ENCODE data around the gene DPYSL5. TPM values are rescaled to one million over a fixed set of nuclear protein-coding genes. Genes with fewer than 3 reads are reported as not detected.
"Not testable (repeated sequence)": the region's sequence is repeated elsewhere in the genome, so short reads cannot be mapped to it uniquely, and the experiment has no call there.

DPYSL5 gene
- total RNA-seq, 1 donor from 2014 or later, result not detected

DNA sequence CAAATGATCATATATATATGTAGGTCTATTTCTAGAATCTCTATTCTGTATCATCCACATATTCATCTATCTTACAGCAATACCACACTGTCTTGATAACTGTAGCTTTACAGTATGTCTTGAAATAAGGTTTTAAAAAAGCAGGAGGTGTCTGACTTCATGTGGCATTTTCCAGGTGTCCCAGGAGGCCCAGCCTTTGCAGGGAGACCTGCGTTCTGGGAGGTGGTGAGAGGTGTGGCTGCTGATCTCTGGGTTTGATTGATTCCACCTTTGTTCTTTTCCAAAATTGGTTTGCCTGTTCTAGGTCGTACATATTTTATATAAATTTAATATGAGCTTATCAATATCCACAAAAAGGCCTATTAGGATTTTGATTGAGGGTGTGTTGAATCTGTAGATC lies 26.6 kb downstream of the DPYSL5 start:
- no peak for DNase-seq (ENCODE audit: low read depth in 2 of 2)

DNA sequence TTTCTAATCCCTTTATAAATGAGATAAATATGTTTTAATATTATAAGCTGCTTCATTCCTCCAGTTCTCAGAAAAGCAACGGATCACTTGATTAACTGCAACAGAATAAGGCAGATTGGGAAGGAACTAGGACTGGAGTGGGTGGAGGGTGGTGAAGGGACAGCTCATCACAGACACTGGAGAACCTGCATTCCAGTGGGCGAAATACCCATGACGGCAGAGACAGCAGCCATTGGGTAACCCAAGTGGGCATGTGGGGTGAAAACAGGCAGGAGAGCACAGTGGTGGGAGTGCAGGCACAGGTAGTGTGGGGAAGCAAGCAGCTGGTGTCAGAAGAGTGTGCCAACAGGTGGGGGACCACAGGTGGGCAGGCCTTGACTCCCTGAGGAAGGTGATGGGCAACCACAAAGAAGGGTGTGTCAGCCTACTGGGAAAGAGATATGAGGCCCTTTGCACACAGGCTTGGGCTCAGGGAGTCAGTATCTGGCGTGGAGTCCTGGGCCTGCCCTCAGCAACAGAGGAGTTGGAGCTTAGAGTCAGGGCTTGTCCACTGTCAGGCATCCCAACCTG lies 27.2 kb downstream of the DPYSL5 start:
- DNase-seq (ENCODE audit: low read depth in 2 of 2), result no peak

DNA sequence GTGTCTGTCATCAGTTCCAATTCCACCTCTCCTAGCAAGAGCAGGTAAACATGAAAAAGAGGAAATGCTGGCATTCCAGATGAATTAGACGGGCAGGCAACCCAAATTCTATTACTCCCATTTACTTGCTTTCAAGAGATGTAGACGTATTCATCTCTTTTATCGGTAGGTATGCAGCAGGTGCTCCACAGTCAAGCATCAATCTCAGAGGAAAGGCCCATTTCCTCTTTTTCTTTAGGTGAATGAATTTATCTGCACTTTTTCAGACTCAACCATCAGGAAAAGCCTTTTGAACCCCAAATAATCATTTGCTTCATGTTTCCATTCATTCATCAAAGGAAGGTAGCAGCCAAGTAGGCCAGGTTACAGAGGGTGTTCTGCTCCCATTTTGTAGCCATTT lies 27.9 kb downstream of the DPYSL5 start:
- no peak for DNase-seq (ENCODE audit: low read depth in 2 of 2)

DNA sequence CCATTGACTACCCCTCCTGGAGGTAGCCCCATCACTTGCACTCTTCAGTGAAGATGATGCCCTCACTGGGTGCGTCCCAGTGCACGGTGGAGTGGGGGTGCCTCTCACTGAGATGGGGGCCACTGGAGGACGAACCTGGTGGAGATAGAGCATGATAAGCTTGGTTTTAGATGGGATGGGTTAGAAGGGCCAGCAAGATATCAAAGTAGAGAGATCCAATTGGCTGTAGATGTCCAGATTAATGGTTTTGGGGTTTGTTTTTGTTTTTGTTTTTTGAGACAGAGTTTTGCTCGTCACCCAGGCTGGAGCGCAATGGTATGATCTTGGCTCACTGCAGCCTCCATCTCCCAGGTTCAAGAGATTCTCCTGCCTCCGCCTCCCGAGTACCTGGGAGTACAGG lies 28.3 kb downstream of the DPYSL5 start:
- DNase-seq (ENCODE audit: low read depth in 2 of 2), result no peak

DNA sequence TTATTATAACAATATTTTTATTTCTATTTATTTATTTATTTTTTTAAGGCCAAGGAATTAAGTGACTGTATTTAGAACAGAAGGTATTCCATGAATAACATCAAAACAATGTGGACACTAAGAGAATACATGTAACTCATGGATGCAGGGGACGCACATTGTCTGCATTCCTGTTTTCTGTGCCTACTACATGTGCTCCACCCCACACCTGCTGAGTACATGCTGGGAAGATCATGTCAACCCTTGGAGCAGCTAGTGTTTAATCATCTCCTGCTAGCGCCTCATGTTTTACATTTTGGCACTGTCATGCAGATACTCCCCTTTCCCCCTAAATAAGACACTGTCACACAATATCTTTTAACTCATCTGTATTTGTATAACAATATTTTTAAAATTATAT lies 29.3 kb downstream of the DPYSL5 start:
- no peak for DNase-seq (ENCODE audit: low read depth in 2 of 2)

DNA sequence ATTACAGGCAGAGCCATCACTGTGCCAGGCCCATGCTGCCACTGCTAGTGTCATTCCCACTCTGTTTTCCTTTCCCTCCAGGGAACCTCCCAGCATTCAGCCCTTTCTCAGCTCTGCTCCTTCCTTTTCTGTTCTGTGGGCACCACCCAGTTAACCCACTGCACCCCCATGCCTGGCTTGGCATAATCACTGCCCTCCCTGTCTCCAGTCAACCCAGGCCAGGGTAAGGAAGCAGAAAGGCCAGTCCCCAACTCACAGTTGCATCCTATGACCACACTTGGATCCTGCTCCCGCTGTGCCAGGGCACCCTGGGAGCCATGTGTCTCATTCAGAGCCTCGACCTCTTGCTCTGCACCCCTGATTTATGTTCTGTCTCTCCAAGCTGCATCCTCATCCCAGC lies 32.2 kb downstream of the DPYSL5 start:
- DNase-seq (ENCODE audit: low read depth in 2 of 2), result no peak

DNA sequence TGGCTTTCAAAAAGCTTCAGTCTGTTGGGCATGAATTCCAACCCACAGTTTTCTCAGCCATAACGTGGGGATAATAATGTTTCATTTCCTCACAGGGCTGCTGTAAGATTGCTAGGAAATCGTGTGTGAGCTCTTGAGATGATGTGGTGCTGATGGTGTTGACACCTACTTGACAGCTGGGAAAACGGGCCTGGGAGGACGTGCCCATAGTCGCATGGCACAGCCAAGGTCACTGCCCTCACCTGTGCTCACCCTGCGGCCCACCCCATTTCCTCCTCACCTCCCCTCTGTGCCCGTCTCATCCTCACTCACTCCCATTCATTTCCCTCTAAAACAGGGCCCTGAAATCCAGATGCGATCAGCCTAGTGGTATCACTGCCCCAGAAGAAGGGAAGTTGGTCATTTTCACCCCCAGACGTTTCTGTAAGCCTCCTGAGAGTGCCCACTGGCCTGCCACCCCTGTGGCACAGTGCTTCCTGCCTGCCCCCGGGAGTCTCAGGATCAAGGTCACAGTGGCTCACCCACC lies 33.0 kb downstream of the DPYSL5 start:
- no peak for DNase-seq (ENCODE audit: low read depth in 2 of 2)

DNA sequence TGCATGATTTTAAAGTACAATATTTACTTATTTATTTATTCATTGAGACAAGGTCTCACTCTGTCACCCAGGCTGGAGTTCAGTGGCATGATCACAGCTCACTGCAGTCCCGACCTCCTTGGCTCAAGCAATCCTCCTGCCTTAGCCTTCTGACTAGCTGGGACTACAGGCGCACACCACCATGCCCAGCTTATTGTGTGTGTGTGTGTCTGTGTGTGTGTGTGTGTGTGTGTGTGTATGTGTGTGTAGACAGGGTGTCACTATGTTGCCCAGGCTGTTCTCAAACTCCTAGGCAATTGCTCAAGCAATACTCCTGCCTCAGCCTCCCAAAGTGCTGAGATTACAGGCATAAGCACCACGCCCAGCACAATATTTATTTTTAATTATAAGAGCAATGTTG lies 34.3 kb downstream of the DPYSL5 start:
- DNase-seq (ENCODE audit: low read depth in 2 of 2), result not testable (repeated sequence)

DNA sequence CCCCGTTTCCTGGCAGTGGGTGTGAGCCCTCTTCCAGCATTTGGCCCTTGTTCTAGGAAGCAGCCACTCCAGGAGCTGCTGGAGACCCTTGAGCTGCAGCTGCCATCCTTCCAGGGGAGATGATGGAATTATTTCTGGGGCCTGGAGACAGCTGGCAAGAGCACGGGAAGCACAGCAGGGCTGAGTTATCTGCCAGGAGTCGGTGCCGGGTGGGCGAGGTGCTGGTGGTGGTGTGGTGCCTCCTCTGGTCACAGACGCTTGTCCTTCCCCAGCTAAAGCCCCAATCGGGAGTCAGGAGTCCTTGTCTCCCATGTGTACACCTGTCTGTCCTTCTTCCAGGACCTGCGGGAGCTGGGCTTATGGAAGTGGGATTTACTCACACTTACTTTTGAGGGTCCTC lies 36.0 kb downstream of the DPYSL5 start:
- DNase-seq (ENCODE audit: low read depth in 2 of 2), result no peak

DNA sequence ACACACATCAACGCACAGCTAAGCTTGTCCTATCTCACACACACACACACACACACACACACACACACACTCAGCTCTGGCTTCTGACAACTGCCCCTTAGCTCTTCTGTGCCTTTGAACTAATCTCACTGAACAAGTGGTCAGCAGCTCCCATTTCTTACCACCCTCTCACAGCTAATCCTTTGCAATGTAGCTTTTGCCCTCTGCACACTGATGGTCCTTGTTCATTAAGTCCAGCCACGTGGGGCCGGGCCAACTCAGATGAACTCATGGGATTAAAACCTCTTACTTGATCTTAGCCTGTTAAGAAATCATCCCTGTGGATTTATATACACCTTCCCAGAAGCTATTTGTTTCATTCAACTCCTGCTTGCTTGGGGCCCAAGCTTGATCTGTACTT lies 36.6 kb downstream of the DPYSL5 start:
- DNase-seq (ENCODE audit: low read depth in 2 of 2), result no peak

DNA sequence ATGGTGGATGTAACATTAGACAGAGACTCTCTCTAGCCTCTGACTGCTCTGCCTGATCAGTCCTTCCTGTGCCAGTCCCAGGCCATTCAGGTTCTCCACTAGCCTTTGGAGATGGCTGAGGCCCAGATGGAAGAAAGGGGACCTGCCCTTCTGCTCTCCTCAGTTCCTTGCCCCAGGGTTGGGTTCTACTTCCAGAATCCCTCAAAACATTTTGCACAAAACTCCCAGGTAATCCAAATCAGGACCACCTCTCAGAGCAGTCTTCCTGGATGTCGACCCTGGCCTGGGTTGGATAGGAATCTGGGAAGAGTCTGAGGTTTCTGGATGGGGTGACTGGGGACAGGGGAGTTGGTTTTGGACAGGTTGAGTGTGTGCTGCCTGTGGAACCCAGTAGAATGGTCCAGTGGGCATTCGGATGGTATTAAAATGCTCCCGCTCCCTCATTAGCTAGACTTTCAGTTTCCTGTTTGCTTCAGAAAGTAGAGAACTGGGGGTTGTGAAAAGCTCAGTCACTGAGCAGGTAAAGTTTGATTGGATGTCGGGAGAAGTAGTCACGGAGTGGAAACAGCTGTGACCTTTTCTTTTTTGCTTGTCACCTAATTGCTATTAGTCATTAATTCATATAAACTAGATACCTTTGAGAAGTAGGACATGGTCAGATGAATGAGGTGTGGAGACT lies 37.9 kb downstream of the DPYSL5 start:
- no peak for DNase-seq (ENCODE audit: low read depth in 2 of 2)

DNA sequence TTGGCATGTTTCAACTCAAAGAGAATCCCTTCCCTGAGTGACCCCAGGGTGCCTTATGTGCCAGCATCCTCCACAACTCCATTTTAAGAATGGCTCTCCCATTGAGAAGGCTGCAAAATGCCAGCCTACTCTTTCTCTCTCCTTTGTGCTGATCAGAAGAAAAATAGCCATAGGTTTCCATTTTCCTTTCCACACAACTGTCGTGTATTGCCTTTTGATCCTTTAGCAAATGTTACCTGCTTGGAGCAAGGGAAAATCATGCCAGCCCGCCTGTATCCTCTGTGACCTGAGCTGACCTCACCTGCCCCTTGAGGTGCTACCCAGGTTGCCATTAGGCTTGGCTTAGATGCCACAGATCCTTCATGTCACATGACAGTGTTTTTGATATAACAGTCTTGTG lies 38.8 kb downstream of the DPYSL5 start:
- DNase-seq (ENCODE audit: low read depth in 2 of 2), result no peak

DNA sequence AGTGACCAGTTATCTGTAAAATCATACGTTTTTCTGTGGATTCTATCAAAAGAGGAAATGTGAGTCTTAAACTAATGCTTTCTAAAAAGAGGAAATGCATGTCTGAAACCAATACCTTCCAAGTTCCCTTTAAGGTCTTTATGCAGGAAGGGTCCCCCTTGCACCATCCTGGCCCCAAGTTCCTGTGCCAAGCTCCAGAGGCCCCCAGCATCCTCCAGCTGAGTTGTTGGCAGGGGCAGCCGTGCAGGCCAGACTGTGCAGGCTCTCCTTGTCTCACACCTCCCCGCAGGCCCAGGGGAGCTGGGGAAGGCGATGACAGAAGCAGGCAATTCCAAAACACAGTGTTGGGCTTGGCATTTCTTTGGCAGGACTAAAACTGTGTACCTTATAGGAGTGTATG lies 39.2 kb downstream of the DPYSL5 start:
- no peak for DNase-seq (ENCODE audit: low read depth in 2 of 2)

DNA sequence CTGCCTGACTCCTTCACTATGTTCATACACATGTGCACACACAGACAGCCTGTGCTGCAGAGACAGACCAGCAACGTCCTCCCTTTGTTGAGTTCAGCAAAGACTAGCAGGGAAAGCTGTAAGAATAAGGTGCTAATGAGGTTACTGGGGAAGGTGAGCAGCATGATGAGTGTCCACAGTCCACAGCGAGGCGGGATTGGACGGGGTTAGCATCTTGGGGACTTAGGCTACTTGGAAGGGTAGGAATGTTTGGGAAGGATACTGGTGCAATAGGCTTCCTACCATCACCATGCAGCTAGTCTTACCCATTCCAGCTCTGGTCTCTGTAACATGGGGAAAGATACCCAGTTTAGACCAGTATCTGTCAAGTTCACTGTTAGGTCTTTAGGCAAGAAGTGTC lies 41.9 kb downstream of the DPYSL5 start:
- no peak for DNase-seq (ENCODE audit: low read depth in 2 of 2)

DNA sequence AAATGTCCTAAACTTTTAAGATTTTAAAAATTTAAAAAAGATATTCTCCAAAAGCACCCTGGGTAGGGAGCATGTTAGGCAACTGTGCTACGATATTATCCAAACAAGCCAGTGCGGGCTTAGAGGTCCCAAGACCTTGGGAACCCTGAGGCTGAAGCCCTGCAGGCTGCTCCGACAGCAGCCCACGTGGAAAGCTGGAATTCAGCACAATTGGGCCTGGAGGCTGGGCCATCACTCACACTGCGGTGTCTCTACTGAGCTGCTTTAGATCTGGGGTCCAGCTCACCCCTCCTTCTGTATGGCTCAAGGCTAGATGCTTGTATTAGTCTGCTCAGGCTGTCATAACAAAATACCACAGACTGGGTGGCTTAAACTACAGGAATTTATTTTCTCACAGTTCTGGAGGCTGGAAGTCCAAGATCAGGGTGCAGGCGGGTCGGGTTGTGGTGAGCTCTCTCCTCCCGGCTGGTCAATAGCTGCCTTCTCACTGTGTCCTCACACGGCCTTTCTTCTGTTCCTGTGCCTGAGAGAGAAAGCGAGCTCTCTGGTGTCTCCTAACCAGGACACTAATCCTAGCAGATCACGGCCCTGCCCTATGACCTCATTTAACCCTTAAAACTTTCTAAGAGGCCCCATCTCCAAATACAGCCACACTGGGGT lies 42.5 kb downstream of the DPYSL5 start:
- no peak for DNase-seq (ENCODE audit: low read depth in 2 of 2)

DNA sequence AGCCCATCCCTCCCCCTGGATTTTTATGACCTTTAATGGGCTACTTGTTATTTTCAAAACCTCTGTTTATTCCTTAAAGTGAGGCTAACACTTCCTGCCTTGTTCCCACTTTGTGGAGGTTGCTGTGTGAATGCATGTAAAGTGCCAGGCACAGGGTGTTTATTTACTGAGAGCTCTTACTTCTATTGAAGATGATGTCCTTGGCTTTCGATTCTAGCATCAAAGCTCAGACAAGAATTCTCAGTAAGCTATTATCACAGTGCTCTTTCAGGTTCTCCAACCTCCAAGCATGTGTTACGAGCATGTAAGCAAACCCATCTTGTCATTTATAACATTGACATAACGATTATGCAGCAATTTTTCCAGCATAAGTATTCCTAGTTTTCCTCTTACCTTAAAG lies 44.2 kb downstream of the DPYSL5 start:
- no peak for DNase-seq (ENCODE audit: low read depth in 2 of 2)

DNA sequence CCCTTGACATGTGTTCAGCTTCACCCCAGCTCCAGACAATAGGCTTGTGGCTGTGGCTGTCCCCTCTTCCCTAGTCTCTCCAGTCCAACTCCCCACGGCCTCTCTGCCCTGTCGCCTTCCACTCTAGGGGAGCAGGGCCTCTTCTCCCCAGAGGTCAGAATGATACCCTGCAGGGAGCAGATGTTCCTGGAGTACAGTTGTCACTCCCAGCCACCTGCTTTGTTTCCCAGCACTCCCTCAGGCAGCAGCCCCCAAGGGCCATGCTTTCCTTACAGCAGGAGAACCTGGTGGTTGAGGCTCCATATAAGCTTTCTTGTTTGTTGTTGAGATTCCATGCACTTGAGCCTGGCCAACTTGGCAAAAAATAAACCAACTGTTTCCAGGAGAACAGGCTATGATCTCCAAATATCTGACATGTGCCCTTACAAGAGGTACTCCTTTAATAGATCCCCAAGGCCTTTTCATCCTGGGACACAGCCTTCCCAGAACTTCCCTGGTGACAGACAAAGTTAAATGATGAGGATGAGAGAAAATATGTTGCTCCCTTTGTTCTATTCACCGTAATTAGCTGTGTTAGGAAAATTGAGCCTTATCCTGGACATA lies 45.1 kb downstream of the DPYSL5 start:
- DNase-seq (ENCODE audit: low read depth in 2 of 2), result no peak

DNA sequence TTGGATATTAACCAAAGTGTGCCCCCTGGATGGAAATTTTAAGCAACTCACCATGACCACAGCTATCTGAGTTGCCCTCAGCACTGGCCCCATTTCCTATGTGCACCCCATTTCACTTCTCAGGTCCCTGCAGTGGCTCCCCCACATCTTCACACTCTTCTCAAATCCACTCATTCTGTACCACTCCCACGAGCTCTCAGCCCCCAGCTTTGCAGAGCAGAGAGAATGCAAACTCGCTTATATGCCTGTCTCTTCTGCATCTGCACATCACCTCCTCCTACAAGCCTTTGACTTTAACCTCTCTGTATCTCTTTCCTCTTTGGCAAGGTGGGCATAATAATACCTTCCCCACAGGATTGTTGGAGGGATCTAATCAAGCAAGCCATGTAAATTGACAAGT lies 46.2 kb downstream of the DPYSL5 start:
- DNase-seq (ENCODE audit: low read depth in 2 of 2), result no peak

DNA sequence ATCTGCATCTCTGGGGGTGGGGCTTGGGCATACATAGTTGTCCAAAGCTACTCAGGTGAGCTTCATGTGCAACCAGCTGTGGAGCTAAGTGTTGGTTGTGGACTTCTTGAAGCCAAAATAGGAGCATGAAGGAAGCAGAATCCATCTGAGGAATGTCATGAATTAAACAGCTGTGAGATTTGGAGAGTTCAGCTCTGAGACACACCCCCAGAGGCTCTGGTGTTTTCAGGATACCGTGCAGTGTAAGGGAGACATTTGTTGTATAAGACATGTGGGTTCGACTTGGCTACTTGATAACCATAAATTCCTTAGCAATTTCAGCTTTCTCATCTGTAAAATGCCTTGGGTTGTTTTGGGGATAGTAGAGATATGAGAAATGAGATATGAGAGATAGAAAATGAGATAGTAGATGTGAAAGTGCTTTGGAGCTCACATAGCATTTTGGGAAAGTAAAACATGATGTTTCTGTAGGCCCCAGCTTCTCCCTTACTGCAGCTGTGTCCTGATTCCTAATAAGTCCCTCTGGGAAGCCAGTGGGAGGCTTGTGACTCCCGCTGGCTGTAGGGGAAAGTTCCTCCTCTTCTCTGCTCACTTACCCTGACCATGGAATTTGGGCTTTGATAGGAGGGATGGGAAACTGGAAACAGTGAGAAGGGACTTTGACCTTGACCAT lies 50.0 kb downstream of the DPYSL5 start:
- DNase-seq (ENCODE audit: low read depth in 2 of 2), result no peak

DNA sequence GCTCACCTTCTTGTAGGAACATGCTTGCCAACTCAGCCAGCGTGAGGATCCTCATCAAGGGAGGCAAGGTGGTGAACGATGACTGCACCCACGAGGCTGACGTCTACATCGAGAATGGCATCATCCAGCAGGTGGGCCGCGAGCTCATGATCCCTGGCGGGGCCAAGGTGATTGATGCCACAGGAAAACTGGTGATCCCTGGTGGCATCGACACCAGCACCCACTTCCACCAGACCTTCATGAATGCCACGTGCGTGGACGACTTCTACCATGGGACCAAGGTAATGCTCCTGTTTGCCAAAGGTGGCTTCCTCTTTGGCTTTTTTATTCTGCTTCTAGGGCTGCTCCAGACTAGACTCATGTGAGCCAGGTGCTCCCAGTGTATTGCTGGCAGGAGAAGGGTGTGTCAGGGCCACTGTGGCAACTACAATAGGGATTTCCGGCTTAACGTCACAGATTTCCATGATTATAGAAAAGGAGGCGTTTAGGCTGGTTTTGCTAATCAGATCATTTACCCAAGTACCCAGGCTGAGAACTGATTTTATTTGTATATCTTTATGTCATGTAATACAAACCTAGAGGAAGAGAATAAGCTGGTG lies 50.6 kb downstream of the DPYSL5 start:
- no peak for DNase-seq (ENCODE audit: low read depth in 2 of 2)

DNA sequence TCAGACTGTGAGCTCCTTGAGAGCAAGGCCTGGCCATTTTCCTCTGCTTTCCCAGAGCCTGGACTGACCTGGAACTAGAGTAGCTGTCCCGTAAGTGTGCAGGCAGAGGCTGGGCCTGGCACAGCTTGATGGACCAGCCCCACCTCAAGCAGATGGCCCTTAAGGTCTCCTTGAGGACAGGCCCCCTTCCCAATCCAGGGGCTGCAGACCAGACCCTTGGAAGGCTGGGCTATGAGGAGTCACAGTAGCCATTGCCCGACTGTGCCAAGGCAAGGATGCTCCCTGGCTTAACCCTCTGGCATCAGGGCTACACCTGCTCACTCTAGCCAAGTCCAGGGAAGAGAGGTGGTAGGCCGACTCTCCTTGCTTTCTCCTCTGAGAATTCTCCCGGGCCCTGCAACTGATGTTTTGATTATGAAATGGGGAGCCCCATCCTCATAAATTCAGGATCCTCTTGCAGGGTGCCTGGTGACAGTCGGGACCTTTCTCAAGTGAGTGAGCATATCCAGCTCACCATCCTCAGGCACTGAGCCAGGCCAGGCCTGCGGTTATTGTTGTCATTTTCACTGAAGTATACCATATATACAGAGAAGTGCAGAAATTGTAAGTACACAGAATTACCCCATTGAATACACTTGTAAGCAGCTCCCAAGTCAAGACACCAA lies 51.7 kb downstream of the DPYSL5 start:
- no peak for DNase-seq (ENCODE audit: low read depth in 2 of 2)

Measured in lung microvascular endothelial cell (primary cell).